ENCODE data around the gene CELF4.

CELF4 gene

DNA sequence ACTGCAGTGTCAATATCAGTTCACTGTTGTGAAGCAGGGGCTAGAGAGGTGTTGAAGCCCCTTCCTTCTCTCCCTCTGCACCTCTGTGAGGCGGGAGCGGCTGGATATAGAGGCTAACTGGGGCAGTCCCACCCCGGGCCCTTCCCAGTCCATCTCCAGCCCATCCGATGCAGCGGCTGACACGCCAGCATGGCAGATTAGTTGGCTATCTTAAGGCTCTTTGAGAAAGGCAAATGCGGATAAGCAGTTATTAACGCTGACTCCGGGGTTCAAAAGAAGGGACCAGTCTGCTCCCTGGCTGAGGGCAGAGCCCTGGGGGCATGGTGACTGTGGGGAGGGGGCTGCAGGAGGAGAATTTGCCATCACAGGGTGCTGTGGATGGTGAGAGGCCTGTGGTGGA lies 76.6 kb downstream of the CELF4 start:
- H3K9me3 ChIP-seq (ENCODE audit: insufficient read depth, low read length, severe bottlenecking): no peaks in the 10 kb centered on the region
- no peaks in the 10 kb centered on the region for H3K79me2 ChIP-seq (ENCODE audit: insufficient read depth, low read length)
- TF ChIP-seq, protein P1, sequence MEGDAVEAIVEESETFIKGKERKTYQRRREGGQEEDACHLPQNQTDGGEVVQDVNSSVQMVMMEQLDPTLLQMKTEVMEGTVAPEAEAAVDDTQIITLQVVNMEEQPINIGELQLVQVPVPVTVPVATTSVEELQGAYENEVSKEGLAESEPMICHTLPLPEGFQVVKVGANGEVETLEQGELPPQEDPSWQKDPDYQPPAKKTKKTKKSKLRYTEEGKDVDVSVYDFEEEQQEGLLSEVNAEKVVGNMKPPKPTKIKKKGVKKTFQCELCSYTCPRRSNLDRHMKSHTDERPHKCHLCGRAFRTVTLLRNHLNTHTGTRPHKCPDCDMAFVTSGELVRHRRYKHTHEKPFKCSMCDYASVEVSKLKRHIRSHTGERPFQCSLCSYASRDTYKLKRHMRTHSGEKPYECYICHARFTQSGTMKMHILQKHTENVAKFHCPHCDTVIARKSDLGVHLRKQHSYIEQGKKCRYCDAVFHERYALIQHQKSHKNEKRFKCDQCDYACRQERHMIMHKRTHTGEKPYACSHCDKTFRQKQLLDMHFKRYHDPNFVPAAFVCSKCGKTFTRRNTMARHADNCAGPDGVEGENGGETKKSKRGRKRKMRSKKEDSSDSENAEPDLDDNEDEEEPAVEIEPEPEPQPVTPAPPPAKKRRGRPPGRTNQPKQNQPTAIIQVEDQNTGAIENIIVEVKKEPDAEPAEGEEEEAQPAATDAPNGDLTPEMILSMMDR (IDR thresholded peaks at IDR 0.05; ENCODE audit: borderline replicate concordance, extremely low read depth, low read length, poor library complexity, severe bottlenecking): no peak
- no peak for TF ChIP-seq EZH2 (IDR thresholded peaks at IDR 0.05; ENCODE audit: borderline replicate concordance, low read depth, low read length, severe bottlenecking)
- no peak overlapping the region for H3K4me2 ChIP-seq (ENCODE audit: insufficient read depth, low read length)
- no peaks in the 10 kb centered on the region for H3K4me1 ChIP-seq (ENCODE audit: insufficient read depth, low read length)
- DNase-seq (no peak), ATAC-seq (ENCODE audit: insufficient read depth, low read depth) (no peak)
- H3K27me3 ChIP-seq (ENCODE audit: insufficient read depth, low read length, poor library complexity): peaks cover 10% of the 10 kb centered on the region
- no peak overlapping the region for H3K4me3 ChIP-seq (ENCODE audit: low read depth in 1 of 2, low read length in 2 of 2)
- H3K27ac ChIP-seq (ENCODE audit: low read length): no peak overlapping the region
- no peaks in the 10 kb centered on the region for H3K36me3 ChIP-seq (ENCODE audit: insufficient read depth, low read length)
- no peak overlapping the region for H3K9ac ChIP-seq (ENCODE audit: low read depth, low read length)
- no peaks in the 10 kb centered on the region for H4K20me1 ChIP-seq (ENCODE audit: insufficient read depth, low read length)
- H2AFZ ChIP-seq (ENCODE audit: low read depth, low read length): no peak overlapping the region

- Histone ChIP-seq H3K27me3 (ENCODE audit: insufficient read depth, low read length, poor library complexity) (peaks cover 10% of the 10 kb centered on the region), H3K4me1 (ENCODE audit: insufficient read depth, low read length) (peaks cover 3% of the 10 kb centered on the region; the same call in 1 of the 2 replicates), H4K20me1 (ENCODE audit: insufficient read depth, low read length) (peaks cover 3% of the 10 kb centered on the region; the same call in 1 of the 2 replicates), H3K36me3 (ENCODE audit: insufficient read depth, low read length) (no peaks in the 10 kb centered on the region), H3K4me3 (ENCODE audit: low read depth in 1 of 2, low read length in 2 of 2) (no peak overlapping the region), H2AFZ (ENCODE audit: low read depth, low read length) (no peak overlapping the region), H3K9me3 (ENCODE audit: insufficient read depth, low read length, severe bottlenecking) (no peaks in the 10 kb centered on the region), H3K4me2 (ENCODE audit: insufficient read depth, low read length) (no peak overlapping the region), H3K27ac (ENCODE audit: low read length) (no peak overlapping the region), H3K79me2 (ENCODE audit: insufficient read depth, low read length) (no peaks in the 10 kb centered on the region), H3K9ac (ENCODE audit: low read depth, low read length) (no peak overlapping the region)
- no peak for ATAC-seq (ENCODE audit: insufficient read depth, low read depth)
- DNase-seq: no peak
- no peak for TF ChIP-seq EZH2 (IDR thresholded peaks at IDR 0.05; ENCODE audit: borderline replicate concordance, low read depth, low read length, severe bottlenecking)
- TF ChIP-seq, protein P1 (IDR thresholded peaks at IDR 0.05; ENCODE audit: borderline replicate concordance, extremely low read depth, low read length, poor library complexity, severe bottlenecking): no peak
These were observed 78.2 kb downstream of the CELF4 start for GRCh38 chr18:37487400-37487867.

DNA sequence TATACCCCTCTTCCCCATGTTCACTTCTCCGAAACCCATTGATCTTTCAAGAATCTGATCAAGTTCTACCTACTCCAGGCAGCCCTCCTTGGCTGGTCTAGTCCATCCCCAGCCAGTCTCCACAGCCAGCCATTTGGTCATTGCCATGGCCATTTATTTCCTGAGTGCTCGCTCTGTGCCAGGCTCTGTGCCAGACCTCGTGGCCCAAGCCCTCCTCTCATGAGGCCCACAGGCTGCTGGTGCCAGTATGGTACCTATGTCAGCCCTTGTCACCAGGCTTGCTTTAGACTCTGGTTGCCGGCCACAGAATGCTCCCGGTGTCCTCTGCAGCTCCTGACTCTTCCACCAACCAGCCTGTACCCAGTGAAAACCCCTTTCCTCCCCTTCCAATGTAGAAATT lies 78.8 kb downstream of the CELF4 start:
- no peak overlapping the region for H3K4me3 ChIP-seq (ENCODE audit: low read depth in 1 of 2, low read length in 2 of 2)
- H3K4me1 ChIP-seq (ENCODE audit: insufficient read depth, low read length): peaks cover 3% of the 10 kb centered on the region; the same call in 1 of the 2 replicates
- peaks cover 3% of the 10 kb centered on the region; the same call in 1 of the 2 replicates for H4K20me1 ChIP-seq (ENCODE audit: insufficient read depth, low read length)
- H3K27me3 ChIP-seq (ENCODE audit: insufficient read depth, low read length, poor library complexity): peaks cover 10% of the 10 kb centered on the region
- TF ChIP-seq, protein P1 (IDR thresholded peaks at IDR 0.05; ENCODE audit: borderline replicate concordance, extremely low read depth, low read length, poor library complexity, severe bottlenecking): no peak
- no peak for TF ChIP-seq EZH2 (IDR thresholded peaks at IDR 0.05; ENCODE audit: borderline replicate concordance, low read depth, low read length, severe bottlenecking)
- H3K79me2 ChIP-seq (ENCODE audit: insufficient read depth, low read length): no peaks in the 10 kb centered on the region
- no peak overlapping the region for H3K9ac ChIP-seq (ENCODE audit: low read depth, low read length)
- no peaks in the 10 kb centered on the region for H3K36me3 ChIP-seq (ENCODE audit: insufficient read depth, low read length)
- H3K27ac ChIP-seq (ENCODE audit: low read length): no peak overlapping the region
- H2AFZ ChIP-seq (ENCODE audit: low read depth, low read length): no peak overlapping the region
- DNase-seq (no peak), ATAC-seq (ENCODE audit: insufficient read depth, low read depth) (no peak)
- H3K9me3 ChIP-seq (ENCODE audit: insufficient read depth, low read length, severe bottlenecking): no peaks in the 10 kb centered on the region
- H3K4me2 ChIP-seq (ENCODE audit: insufficient read depth, low read length): no peak overlapping the region

Data from DND-41 (cell line).